Gastroesophageal sphincter (tissue), 4 donors: ENCODE measurements around the gene KIF22. TPM values are rescaled to one million over a fixed set of nuclear protein-coding genes. Genes with fewer than 3 reads are reported as not detected.

Source experiments
- ATAC-seq: fragments of 150-250 bp; one replicate; pipeline ENCODE4 v1.9.1; 2016; ENCODE audit warnings: mild to moderate bottlenecking, moderate library complexity
- H3K27ac ChIP-seq, 4 donors: fragments of 200-600 bp; sonication (generic) in 3 of 4; 1 replicate in 3 of 4; 2 replicates in 1 of 4; pipeline ENCODE4 v1.5.1; 2016 to 2019
- H3K27me3 ChIP-seq: fragments of 200-600 bp; sonication (generic); one replicate; pipeline ENCODE4 v1.5.1; 2019
- H3K36me3 ChIP-seq, 2 donors: fragments of 200-600 bp; sonication (generic); one replicate each; pipeline ENCODE4 v1.5.1; 2019; ENCODE audit warnings: control low read depth in 1 of 2
- H3K4me1 ChIP-seq, 3 donors: fragments of 200-600 bp; sonication (generic); 1 replicate in 2 of 3; 2 replicates in 1 of 3; pipeline ENCODE4 v1.5.1; 2016 to 2019; ENCODE audit warnings: control low read depth in 2 of 3
- H3K4me3 ChIP-seq, 2 donors: fragments of 200-600 bp; sonication (generic); one replicate each; pipeline ENCODE4 v1.5.1; 2019; ENCODE audit warnings: mild to moderate bottlenecking in 1 of 2, moderate library complexity in 1 of 2
- H3K9me3 ChIP-seq, 3 donors: fragments of 200-600 bp; sonication (generic); one replicate each; pipeline ENCODE4 v1.5.1; 2017 to 2019; ENCODE audit warnings: control low read depth in 2 of 3
- CTCF ChIP-seq, 4 experiments: fragments of 200-600 bp in 2 of 4; fragments of 450-650 bp in 2 of 4; sonication (generic) in 1 of 4; IDR thresholded peaks; one replicate each; pipeline ENCODE4 v1.5.1; 2017 to 2019; ENCODE audit warnings: antibody characterized with exemption in 4 of 4, mild to moderate bottlenecking in 2 of 4, moderate library complexity in 2 of 4
- EP300 ChIP-seq: sonication (generic); formaldehyde crosslinking; IDR thresholded peaks from one replicate; pipeline ENCODE4 v1.6.1; 2017; ENCODE audit warnings: antibody characterized with exemption, mild to moderate bottlenecking
- POLR2A ChIP-seq, 2 donors: fragments of 450-650 bp; IDR thresholded peaks; one replicate each; pipeline ENCODE4 v1.6.1; 2017; ENCODE audit warnings: antibody characterized with exemption in 2 of 2, mild to moderate bottlenecking in 2 of 2, moderate library complexity in 1 of 2
- POLR2AphosphoS5 ChIP-seq: sonication (generic); formaldehyde crosslinking; IDR thresholded peaks from one replicate; pipeline ENCODE4 v1.6.1; 2017; ENCODE audit warnings: antibody characterized with exemption
- WGBS, 2 donors: methylation state at CpG; one replicate each; pipeline ENCODE4 v1.1.5; 2018; ENCODE audit warnings: low coverage in 1 of 2; 5-methylcytosine and 5-hydroxymethylcytosine counted together
- total RNA-seq, 4 donors: library from RNA; depleted of rRNA; stranded (reverse); fragments of >200 nt; gene quantifications; one replicate each; pipeline ENCODE4 v1.1.0, GENCODE V29; 2016

KIF22 gene
- total RNA-seq, 4 donors from 2014 or later = 9.4 to 17.3 (median 12.8) TPM

GRCh38 chr16:29806099-29806579 is 15.6 kb downstream of the KIF22 start, which contains the start of gene MAZ:
Gene MAZ, plus strand, starts transcription at chr16:29806529. Its CDS starts 173 bp downstream, at chr16:29806702.
- ATAC-seq = peak; percentile 8
- WGBS, 2 donors = no CpG with 5 or more reads among the region's 67 CpGs
- Histone ChIP-seq H3K9me3 (no peaks in the 10 kb centered on the region), H3K27me3 (no peaks in the 10 kb centered on the region), H3K4me3 (peak within 1 kb of the TSS; percentile 81 to 90), H3K36me3 (peaks cover 0 to 25% of the 10 kb centered on the region in 2 donors), H3K27ac (peak within 1 kb of the TSS; percentile 94 to 100 (median 98)), H3K4me1 (peaks cover 7 to 55% (median 33%) of the 10 kb centered on the region in 3 donors)
- TF ChIP-seq POLR2AphosphoS5 (no peak), EP300 (no peak), CTCF (IDR thresholded peaks at IDR 0.05) (no peak), POLR2A (IDR thresholded peaks at IDR 0.05) (no peak)

GRCh38 chr16:29806641-29807425 is 16.3 kb downstream of the KIF22 start:
- ATAC-seq = no peak
- Histone ChIP-seq H3K27ac (peak overlapping the region; percentile 73 to 98 (median 98)), H3K4me1 (peaks cover 7 to 60% (median 33%) of the 10 kb centered on the region in 3 donors), H3K4me3 (peak overlapping the region; percentile 55 to 90), H3K9me3 (no peaks in the 10 kb centered on the region), H3K36me3 (peaks cover 0 to 21% of the 10 kb centered on the region in 2 donors), H3K27me3 (no peaks in the 10 kb centered on the region)
- WGBS, 2 donors = no CpG with 5 or more reads among the region's 99 CpGs
- TF ChIP-seq POLR2A (IDR thresholded peaks at IDR 0.05) (no peak), EP300 (no peak), POLR2AphosphoS5 (no peak), CTCF (IDR thresholded peaks at IDR 0.05) (peak in 1 of 4 experiments; percentile 14)

GRCh38 chr16:29807426-29808218 is 17.1 kb downstream of the KIF22 start:
- Histone ChIP-seq H3K4me3 (peak overlapping the region; percentile 21 to 90), H3K36me3 (peaks cover 0 to 21% of the 10 kb centered on the region in 2 donors), H3K27me3 (no peaks in the 10 kb centered on the region), H3K4me1 (peaks cover 7 to 68% (median 35%) of the 10 kb centered on the region in 3 donors), H3K27ac (peak overlapping the region; percentile 73 to 98 (median 98)), H3K9me3 (no peaks in the 10 kb centered on the region)
- 0% methylated on average over 7 of the region's 69 CpGs; no CpG with 5 or more reads in 1 of the 2 donors for WGBS, 2 donors
- peak; percentile 47 for ATAC-seq
- TF ChIP-seq POLR2AphosphoS5 (peak; percentile 75), CTCF (IDR thresholded peaks at IDR 0.05) (peak in 3 of 4 experiments; percentile 30 to 57 (median 43)), POLR2A (IDR thresholded peaks at IDR 0.05) (peak; percentile 15 to 24), EP300 (no peak)

GRCh38 chr16:29808219-29808900 is 17.8 kb downstream of the KIF22 start:
- Histone ChIP-seq H3K36me3 (peaks cover 0 to 21% of the 10 kb centered on the region in 2 donors), H3K27ac (peak overlapping the region; percentile 73 to 98 (median 98)), H3K4me1 (peaks cover 7 to 76% (median 42%) of the 10 kb centered on the region in 3 donors), H3K4me3 (peak overlapping the region; percentile 21 to 90), H3K27me3 (no peaks in the 10 kb centered on the region), H3K9me3 (no peaks in the 10 kb centered on the region)
- no peak for ATAC-seq
- no peak for TF ChIP-seq POLR2AphosphoS5
- TF ChIP-seq POLR2A (IDR thresholded peaks at IDR 0.05) = no peak
- TF ChIP-seq CTCF (IDR thresholded peaks at IDR 0.05) = no peak
- no peak for TF ChIP-seq EP300
- WGBS, 2 donors = 18 to 26% methylated on average over 10 to 19 of the region's 25 CpGs
